IMR-90 (cell line): ENCODE results near the gene TSPAN16. TPM values are rescaled to one million over a fixed set of nuclear protein-coding genes. Genes with fewer than 3 reads are reported as not detected.

Experiments
- ATAC-seq: fragments of 200-7000 bp; cut with Tn5 transposase; 2 replicates; pipeline ENCODE4 v1.9.1; 2020; ENCODE audit warnings: low read depth, mild to moderate bottlenecking, moderate library complexity
- BruUV-seq: library from RNA; stranded (reverse); fragments of 400-500 nt; replicated peaks from 2 replicates; lab custom pipeline; 2021; lab: Mats Ljungman, UMichigan
- CTCF ChIA-PET: fragments of 300-600 bp; formaldehyde crosslinking; extraction: SDS; loops from one replicate; lab custom pipeline; 2021; ENCODE audit warnings: antibody characterized with exemption; lab: Yijun Ruan, JAX
- POLR2A ChIA-PET: fragments of 300-600 bp; sonication (Branson Sonifier 250); formaldehyde crosslinking; loops from one replicate; lab custom pipeline; 2022; ENCODE audit warnings: antibody characterized with exemption; ENCODE audit not compliant: unreplicated experiment; lab: Charles Lee
- DNase-seq: peaks from one replicate; pipeline ENCODE4 v3.0.0; 2013
- H2AFZ ChIP-seq: replicated peaks from 2 replicates; pipeline ENCODE3; 2013; ENCODE audit warnings: low read length, mild to moderate bottlenecking; ENCODE audit not compliant: poor library complexity
- H2AK5ac ChIP-seq: 2 replicates; pipeline ENCODE4 v1.6.1; 2013; ENCODE audit warnings: low read depth, low read length, inconsistent platforms
- H2AK9ac ChIP-seq: replicated peaks from 2 replicates; pipeline ENCODE3; 2013; ENCODE audit warnings: mild to moderate bottlenecking, low read depth, low read length, moderate library complexity; ENCODE audit not compliant: poor library complexity
- H2BK120ac ChIP-seq: 2 replicates; pipeline ENCODE4 v1.6.1; 2013; ENCODE audit warnings: low read depth, low read length, inconsistent platforms
- H2BK15ac ChIP-seq: 3 replicates; pipeline ENCODE4 v1.6.1; 2013; ENCODE audit warnings: low read depth, low read length, inconsistent platforms
- H2BK20ac ChIP-seq: 2 replicates; pipeline ENCODE4 v1.6.1; 2013; ENCODE audit warnings: low read depth, mild to moderate bottlenecking, inconsistent platforms, low read length, moderate library complexity
- H2BK5ac ChIP-seq: 2 replicates; pipeline ENCODE4 v1.6.1; 2013; ENCODE audit warnings: mild to moderate bottlenecking, low read depth, low read length, inconsistent platforms; ENCODE audit not compliant: poor library complexity, severe bottlenecking
- H3K14ac ChIP-seq: replicated peaks from 2 replicates; pipeline ENCODE4 v1.6.1; 2013; ENCODE audit warnings: low read depth, low read length, inconsistent platforms
- H3K18ac ChIP-seq: 2 replicates; pipeline ENCODE4 v1.6.1; 2013; ENCODE audit warnings: low read depth, low read length, control low read depth
- H3K23ac ChIP-seq: 2 replicates; pipeline ENCODE4 v1.6.1; 2013; ENCODE audit warnings: low read depth, low read length, inconsistent platforms
- H3K27ac ChIP-seq: 2 replicates; pipeline ENCODE4 v1.5.1; 2013; ENCODE audit warnings: mild to moderate bottlenecking, control low read depth, low read length; ENCODE audit not compliant: insufficient read depth
- H3K27me3 ChIP-seq: 2 replicates; pipeline ENCODE4 v1.6.1; 2013; ENCODE audit warnings: low read length; ENCODE audit not compliant: control insufficient read depth, insufficient read depth
- H3K36me3 ChIP-seq: 2 replicates; pipeline ENCODE4 v1.6.1; 2013; ENCODE audit warnings: low read length, mixed read lengths; ENCODE audit not compliant: control insufficient read depth, insufficient read depth
- H3K4ac ChIP-seq: 2 replicates; pipeline ENCODE4 v1.6.1; 2013; ENCODE audit warnings: low read depth, low read length, inconsistent platforms
- H3K4me1 ChIP-seq: 2 replicates; pipeline ENCODE4 v1.6.1; 2013; ENCODE audit warnings: low read length, mixed read lengths; ENCODE audit not compliant: control insufficient read depth, insufficient read depth
- H3K4me2 ChIP-seq: 2 replicates; pipeline ENCODE4 v1.6.1; 2013; ENCODE audit warnings: low read depth, mild to moderate bottlenecking, control low read depth, low read length, moderate library complexity
- H3K4me3 ChIP-seq: 2 replicates; pipeline ENCODE4 v1.5.1; 2013; ENCODE audit warnings: low read depth, mild to moderate bottlenecking, control low read depth, low read length, moderate library complexity; ENCODE audit not compliant: insufficient read depth
- H3K56ac ChIP-seq: 2 replicates; pipeline ENCODE4 v1.6.1; 2013; ENCODE audit warnings: low read length, inconsistent platforms; ENCODE audit not compliant: insufficient read depth; ENCODE audit errors: extremely low read depth
- H3K79me1 ChIP-seq, 2 experiments: 2 replicates each; pipeline ENCODE4 v1.6.1; 2013; ENCODE audit warnings: low read length in 2 of 2, inconsistent platforms in 1 of 2, low read depth in 1 of 2
- H3K9ac ChIP-seq: 2 replicates; pipeline ENCODE4 v1.6.1; 2013; ENCODE audit warnings: low read depth, low read length, control low read depth
- H3K9me1 ChIP-seq: 2 replicates; pipeline ENCODE4 v1.6.1; 2013; ENCODE audit warnings: low read length, inconsistent platforms; ENCODE audit not compliant: insufficient read depth
- H3K9me3 ChIP-seq: 2 replicates; pipeline ENCODE4 v1.6.1; 2013; ENCODE audit warnings: low read length; ENCODE audit not compliant: control insufficient read depth, insufficient read depth
- H4K20me1 ChIP-seq: 2 replicates; pipeline ENCODE4 v1.6.1; 2013; ENCODE audit warnings: low read length, inconsistent platforms; ENCODE audit not compliant: insufficient read depth
- H4K5ac ChIP-seq: 2 replicates; pipeline ENCODE4 v1.6.1; 2013; ENCODE audit warnings: mild to moderate bottlenecking, low read depth, low read length, control low read depth
- H4K8ac ChIP-seq, 2 experiments: 2 replicates each; pipeline ENCODE4 v1.6.1; 2013; ENCODE audit warnings: low read depth in 2 of 2, low read length in 2 of 2, control low read depth in 1 of 2, inconsistent platforms in 1 of 2
- H4K91ac ChIP-seq: 2 replicates; pipeline ENCODE4 v1.6.1; 2013; ENCODE audit warnings: low read depth, low read length, inconsistent platforms; ENCODE audit not compliant: insufficient read depth
- ELK1 ChIP-seq: fragments of 150-350 bp; IDR thresholded peaks from 2 replicates; pipeline ENCODE4 v1.6.1; 2016; ENCODE audit warnings: low read depth, mild to moderate bottlenecking, low read length, moderate library complexity, borderline replicate concordance
- MAFK ChIP-seq: IDR thresholded peaks from 2 replicates; pipeline ENCODE4 v1.6.1; 2012; ENCODE audit warnings: low read depth, low read length, improper control_type of control experiment
- WGBS, 2 experiments: methylation state at CpG; one replicate each; pipeline versions ENCODE4 v1.1.5 to v1.1.7; 2013; ENCODE audit warnings: missing lambda C conversion rate in 2 of 2; ENCODE audit not compliant: insufficient read length in 1 of 2; ENCODE audit errors: extremely low coverage in 2 of 2; 5-methylcytosine and 5-hydroxymethylcytosine counted together
- dilution Hi-C: fragments of 300-500 bp; cut with HindIII; formaldehyde crosslinking; loops from one replicate; pipeline ENCODE4 v1.14.3; 2018; ENCODE audit warnings: low sequenced_read_pairs; ENCODE audit not compliant: unreplicated experiment
- in situ Hi-C: fragments of 300-500 bp; cut with MboI; formaldehyde crosslinking; loops from 3 replicates; pipeline ENCODE4 v1.14.3; 2019; ENCODE audit warnings: low sequenced_read_pairs, inconsistent platforms, mixed read lengths
- intact Hi-C: fragments of 100-400 bp; cut with micrococcal nuclease; formaldehyde crosslinking; loops from 2 replicates; pipeline ENCODE4 v1.10.0; 2022
- polyA plus RNA-seq, 3 experiments: library from polyadenylated mRNA; depleted of rRNA; stranded (reverse); fragments of >200 nt; gene quantifications; 2 replicates each; pipeline ENCODE4 v1.2.3, GENCODE V29; 2012; ENCODE audit warnings: low replicate concordance in 1 of 3
- total RNA-seq: library from RNA; depleted of rRNA; stranded (reverse); fragments of >200 nt; gene quantifications from 2 replicates; pipeline ENCODE4 v1.2.3, GENCODE V29; 2012

Gene TSPAN16
- total and polyA plus RNA-seq, 2 of the 4 experiments (the other 2 are of a cell fraction): not detected

GRCh38 chr19:11257846-11258380 is 38.0 kb upstream of the TSPAN16 start:
- POLR2A ChIA-PET: interaction anchor here (0.6 kb wide), 1 partner anchor 14 kb away, joined by 9 read pairs; no protein-coding TSS in a partner anchor
- BruUV-seq: no TSS peak

More at GRCh38 chr19:11257846-11258380, 38.0 kb upstream of the TSPAN16 start:
- ATAC-seq (no peak), DNase-seq (no peak)
- Histone ChIP-seq H2BK20ac (no peak overlapping the region), H4K20me1 (no peaks in the 10 kb centered on the region; the same call in 1 of the 2 replicates), H3K9ac (no peak overlapping the region), H3K56ac (no peak overlapping the region), H4K91ac (no peak overlapping the region), H2BK120ac (no peak overlapping the region), H3K9me3 (no peaks in the 10 kb centered on the region), H4K8ac (no peak overlapping the region), H3K9me1 (no peaks in the 10 kb centered on the region), H3K36me3 (no peaks in the 10 kb centered on the region), H2AK5ac (no peak overlapping the region), H3K4me1 (peaks cover 7% of the 10 kb centered on the region), H3K4ac (no peak overlapping the region), H2AK9ac (no peak overlapping the region), H3K27ac (no peak overlapping the region), H3K23ac (no peak overlapping the region), H2BK5ac (no peak overlapping the region), H3K4me3 (no peak overlapping the region), H3K4me2 (no peak overlapping the region), H3K14ac (no peak overlapping the region), H3K79me1 (peaks cover 6 to 15% of the 10 kb centered on the region in 2 experiments; a peak in 2 of 4 replicates), H2AFZ (peak overlapping the region; percentile 67), H4K5ac (no peak overlapping the region), H3K18ac (no peak overlapping the region), H2BK15ac (no peak overlapping the region), H3K27me3 (no peaks in the 10 kb centered on the region)
- in situ Hi-C loops (no loop called here), intact Hi-C loops (no loop called here), dilution Hi-C loops (no loop called here)
- WGBS, 2 experiments: no CpG with 5 or more reads among the region's 3 CpGs
- CTCF ChIA-PET: interaction anchor here (0.7 kb wide), 1 partner anchor 274 kb away, joined by 3 read pairs; no protein-coding TSS in a partner anchor
- TF ChIP-seq ELK1 (no peak), MAFK (peak; percentile 41; the same call in 1 of the 2 replicates)
